Chondrocyte (in vitro differentiated cells): Measurements from ENCODE around the gene MLST8. TPM values are rescaled to one million over a fixed set of nuclear protein-coding genes. Genes with fewer than 3 reads are reported as not detected.

ENCODE experiments used
- DNase-seq: peaks from one replicate; pipeline ENCODE4 v3.0.0; 2021; ENCODE audit warnings: mixed read lengths, low spot score
- H3K27ac Mint-ChIP-seq: one replicate; pipeline ENCODE4 v1.8.0; 2021; ENCODE audit warnings: mild to moderate bottlenecking, moderate library complexity, mixed read lengths; ENCODE audit not compliant: unreplicated experiment
- H3K27me3 Mint-ChIP-seq: 2 replicates; pipeline ENCODE4 v1.8.0; 2021; ENCODE audit warnings: low read depth, mixed read lengths
- H3K36me3 Mint-ChIP-seq: 2 replicates; pipeline ENCODE4 v1.8.0; 2021; ENCODE audit warnings: low read depth, mixed read lengths
- H3K4me1 Mint-ChIP-seq: 2 replicates; pipeline ENCODE4 v1.8.0; 2021; ENCODE audit warnings: low read depth, mild to moderate bottlenecking, mixed read lengths
- H3K4me3 Mint-ChIP-seq: one replicate; pipeline ENCODE4 v1.8.0; 2021; ENCODE audit warnings: mild to moderate bottlenecking, moderate library complexity, mixed read lengths; ENCODE audit not compliant: unreplicated experiment
- H3K9me3 Mint-ChIP-seq: 2 replicates; pipeline ENCODE4 v1.8.0; 2021; ENCODE audit warnings: low read depth, mixed read lengths
- CTCF ChIP-seq: fragments of 200-600 bp; sonication (generic); IDR thresholded peaks from 2 replicates; pipeline ENCODE4 v1.5.0; 2021; ENCODE audit warnings: antibody characterized with exemption, mild to moderate bottlenecking, moderate library complexity
- total RNA-seq: library from RNA; stranded (reverse); gene quantifications from 3 replicates; pipeline ENCODE4 v1.2.1, GENCODE V29; 2021

Gene MLST8
- total RNA-seq, 1 donor from 2014 or later = 37.1 TPM

GRCh38 chr16:2163211-2163881 is 41.9 kb upstream of the MLST8 start:
- no peak for DNase-seq
- Mint-ChIP-seq H3K27me3 (no peaks in the 10 kb centered on the region), H3K4me1 (peaks cover 16% of the 10 kb centered on the region), H3K36me3 (peaks cover 4% of the 10 kb centered on the region), H3K27ac (no peak overlapping the region), H3K9me3 (no peaks in the 10 kb centered on the region), H3K4me3 (no peak overlapping the region)
- TF ChIP-seq CTCF = no peak

DNA sequence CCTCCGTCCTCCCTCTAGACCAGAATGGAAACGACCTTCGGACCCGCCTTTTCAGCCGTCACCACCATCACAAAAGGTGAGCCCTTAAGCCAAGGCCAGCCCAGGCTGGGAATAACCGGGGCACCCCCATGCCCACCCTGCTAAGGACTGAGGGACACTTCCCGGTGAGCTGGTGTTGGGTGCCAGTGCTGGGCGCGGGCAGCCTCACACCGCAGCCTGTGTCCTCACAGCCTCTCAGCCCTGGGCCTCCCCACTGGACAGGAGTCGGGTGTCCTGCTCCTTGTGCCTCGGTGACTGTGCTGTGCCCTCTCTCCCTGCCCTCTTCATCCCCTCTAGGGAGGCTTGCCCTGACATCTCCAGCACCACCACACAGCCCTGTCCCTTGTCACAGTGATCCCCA is 39.4 kb upstream of the MLST8 start:
- peaks cover 4% of the 10 kb centered on the region for H3K4me1 Mint-ChIP-seq
- DNase-seq = no peak
- peaks cover 4% of the 10 kb centered on the region for H3K36me3 Mint-ChIP-seq
- no peak for TF ChIP-seq CTCF
- no peak overlapping the region for H3K27ac Mint-ChIP-seq
- H3K4me3 Mint-ChIP-seq = no peak overlapping the region
- H3K9me3 Mint-ChIP-seq = no peaks in the 10 kb centered on the region
- no peaks in the 10 kb centered on the region for H3K27me3 Mint-ChIP-seq

GRCh38 chr16:2166263-2167067 is 38.8 kb upstream of the MLST8 start:
- Mint-ChIP-seq H3K9me3 (no peaks in the 10 kb centered on the region), H3K36me3 (peaks cover 4% of the 10 kb centered on the region), H3K27me3 (no peaks in the 10 kb centered on the region), H3K27ac (no peak overlapping the region), H3K4me1 (peaks cover 3% of the 10 kb centered on the region), H3K4me3 (no peak overlapping the region)
- DNase-seq = no peak
- TF ChIP-seq CTCF = no peak

DNA sequence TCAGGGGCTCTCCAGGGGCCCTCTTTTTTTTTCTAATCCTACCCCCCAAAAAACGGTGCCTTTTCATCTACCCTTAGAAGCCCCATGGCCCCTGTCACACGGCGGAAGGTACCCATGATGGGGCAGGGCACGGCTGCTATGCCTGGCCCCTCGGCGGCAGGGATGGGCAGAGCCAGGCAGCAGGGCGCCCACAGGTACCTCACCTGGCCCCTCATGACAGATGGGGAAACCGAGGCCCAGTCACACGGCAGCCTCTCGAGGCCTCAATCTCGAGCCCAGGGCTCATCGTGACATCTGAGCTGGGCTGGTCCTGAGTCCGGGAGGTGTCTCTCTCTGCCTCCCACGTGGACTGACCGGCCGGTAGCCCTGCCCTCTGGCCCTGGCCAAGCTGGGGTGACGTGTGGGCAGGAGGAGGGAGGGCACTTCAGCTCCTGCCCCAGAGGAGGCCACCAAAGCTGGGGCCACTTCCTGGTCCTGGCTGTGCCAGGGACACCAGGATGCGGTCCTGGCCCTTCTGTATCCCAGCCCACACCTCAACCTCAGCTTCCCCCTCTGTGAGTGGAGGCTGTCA is 38.1 kb upstream of the MLST8 start:
- Mint-ChIP-seq H3K27me3 (no peaks in the 10 kb centered on the region), H3K9me3 (no peaks in the 10 kb centered on the region), H3K36me3 (peaks cover 6% of the 10 kb centered on the region), H3K4me3 (no peak overlapping the region), H3K4me1 (no peaks in the 10 kb centered on the region), H3K27ac (no peak overlapping the region)
- no peak for TF ChIP-seq CTCF
- no peak for DNase-seq

DNA sequence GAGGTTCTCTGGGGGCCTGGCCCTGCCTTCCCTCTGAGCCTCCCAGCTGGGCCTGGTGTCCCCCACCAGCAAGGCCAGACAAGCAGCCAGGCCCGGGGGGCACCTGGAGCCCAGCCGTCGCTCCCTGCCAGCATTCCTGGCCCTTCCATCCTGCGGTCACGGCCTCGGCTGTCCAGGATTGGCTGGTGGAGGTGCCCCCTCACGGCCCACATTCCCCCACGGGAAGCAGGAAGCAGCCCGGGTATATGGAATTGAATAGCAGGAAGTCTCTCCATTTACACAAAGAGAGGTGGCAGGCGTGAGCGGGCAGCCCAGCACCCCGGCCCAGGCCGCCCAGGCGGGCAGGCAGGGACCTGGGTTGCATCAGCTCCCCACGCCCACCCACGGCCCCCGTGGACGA is 35.2 kb upstream of the MLST8 start:
- peaks cover 14% of the 10 kb centered on the region for H3K36me3 Mint-ChIP-seq
- no peaks in the 10 kb centered on the region for H3K9me3 Mint-ChIP-seq
- no peak overlapping the region for H3K27ac Mint-ChIP-seq
- TF ChIP-seq CTCF = no peak
- H3K4me1 Mint-ChIP-seq = no peaks in the 10 kb centered on the region
- H3K4me3 Mint-ChIP-seq = no peak overlapping the region
- DNase-seq = no peak
- no peaks in the 10 kb centered on the region for H3K27me3 Mint-ChIP-seq
